DND-41 (cell line): ENCODE data around the gene PPP3R1.
A peak's percentile ranks its signal among the peaks of the same experiment; 100 is the strongest.

ENCODE experiments used
- ATAC-seq: fragments of 200-7000 bp; cut with Tn5 transposase; 3 replicates; pipeline ENCODE4 v1.9.1; 2021; ENCODE audit warnings: low read depth; ENCODE audit not compliant: insufficient read depth
- DNase-seq: peaks from one replicate; pipeline ENCODE4 v3.0.0-alpha.2; 2020
- H2AFZ ChIP-seq: 2 replicates; pipeline ENCODE4 v1.6.0; 2012; ENCODE audit warnings: low read depth, low read length
- H3K27ac ChIP-seq: 2 replicates; pipeline ENCODE4 v1.5.1; 2012; ENCODE audit warnings: low read length, inconsistent platforms
- H3K27me3 ChIP-seq: fragments of 200-600 bp; sonication (generic); 2 replicates; pipeline ENCODE4 v1.6.0; 2012; ENCODE audit warnings: low read length, mild to moderate bottlenecking, inconsistent platforms; ENCODE audit not compliant: insufficient read depth, poor library complexity
- H3K36me3 ChIP-seq: 2 replicates; pipeline ENCODE4 v1.5.1; 2012; ENCODE audit warnings: low read length, inconsistent platforms; ENCODE audit not compliant: insufficient read depth
- H3K4me1 ChIP-seq: 2 replicates; pipeline ENCODE4 v1.5.1; 2012; ENCODE audit warnings: mild to moderate bottlenecking, low read length; ENCODE audit not compliant: insufficient read depth
- H3K4me2 ChIP-seq: 2 replicates; pipeline ENCODE4 v1.6.0; 2012; ENCODE audit warnings: mild to moderate bottlenecking, moderate library complexity, low read length, inconsistent platforms; ENCODE audit not compliant: insufficient read depth
- H3K4me3 ChIP-seq, 2 experiments: fragments of 200-600 bp in 1 of 2; shearing (Covaris generic) in 1 of 2; 2 replicates each; pipeline ENCODE4 v1.5.1; 2012 to 2016; ENCODE audit warnings: inconsistent platforms in 2 of 2, low read length in 2 of 2, mild to moderate bottlenecking in 2 of 2, low read depth in 1 of 2, moderate library complexity in 1 of 2
- H3K79me2 ChIP-seq: 2 replicates; pipeline ENCODE4 v1.6.0; 2012; ENCODE audit warnings: low read length, inconsistent platforms; ENCODE audit not compliant: insufficient read depth
- H3K9ac ChIP-seq: 2 replicates; pipeline ENCODE4 v1.6.0; 2012; ENCODE audit warnings: low read depth, mild to moderate bottlenecking, inconsistent platforms, low read length, moderate library complexity
- H3K9me3 ChIP-seq: 2 replicates; pipeline ENCODE4 v1.5.1; 2012; ENCODE audit warnings: low read length, moderate library complexity, mild to moderate bottlenecking, inconsistent platforms; ENCODE audit not compliant: insufficient read depth, severe bottlenecking
- H4K20me1 ChIP-seq: 2 replicates; pipeline ENCODE4 v1.6.0; 2012; ENCODE audit warnings: low read length; ENCODE audit not compliant: insufficient read depth
- CTCF ChIP-seq: IDR thresholded peaks from 2 replicates; pipeline ENCODE4 v1.5.1; 2012; ENCODE audit warnings: borderline replicate concordance, low read length, moderate library complexity, mild to moderate bottlenecking; ENCODE audit not compliant: poor library complexity, severe bottlenecking; ENCODE audit errors: extremely low read depth
- EZH2 ChIP-seq: IDR thresholded peaks from 3 replicates; pipeline ENCODE4 v1.6.1; 2012; ENCODE audit warnings: borderline replicate concordance, low read depth, mild to moderate bottlenecking, moderate library complexity, low read length, inconsistent platforms; ENCODE audit not compliant: severe bottlenecking

The PPP3R1 gene

GRCh38 chr2:68134554-68134953, 117.8 kb downstream of the PPP3R1 start:
- H3K4me3 ChIP-seq, result no peak overlapping the region
- no peak overlapping the region for H3K4me2 ChIP-seq
- H3K9ac ChIP-seq, result no peak overlapping the region
- no peak overlapping the region for H3K27ac ChIP-seq
- no peaks in the 10 kb centered on the region for H3K27me3 ChIP-seq
- H3K9me3 ChIP-seq, result no peaks in the 10 kb centered on the region
- ATAC-seq (no peak), DNase-seq (no peak)
- no peak overlapping the region for H2AFZ ChIP-seq
- H4K20me1 ChIP-seq, result no peaks in the 10 kb centered on the region
- no peaks in the 10 kb centered on the region for H3K4me1 ChIP-seq
- H3K36me3 ChIP-seq, result peaks cover 10% of the 10 kb centered on the region
- TF ChIP-seq CTCF (peak; percentile 4), EZH2 (no peak)
- no peaks in the 10 kb centered on the region for H3K79me2 ChIP-seq

- Histone ChIP-seq H3K4me3 (no peak overlapping the region), H3K79me2 (no peaks in the 10 kb centered on the region), H3K27ac (no peak overlapping the region), H3K27me3 (no peaks in the 10 kb centered on the region), H3K9me3 (no peaks in the 10 kb centered on the region), H3K9ac (no peak overlapping the region), H3K4me2 (no peak overlapping the region), H3K36me3 (peaks cover 9% of the 10 kb centered on the region), H4K20me1 (no peaks in the 10 kb centered on the region), H2AFZ (no peak overlapping the region), H3K4me1 (no peaks in the 10 kb centered on the region)
- ATAC-seq, result no peak
- no peak for DNase-seq
- no peak for TF ChIP-seq EZH2
- no peak for TF ChIP-seq CTCF
These were observed 118.2 kb downstream of the PPP3R1 start for GRCh38 chr2:68134120-68134519.
